ENCODE data around the gene ARPC5.

GRCh38 chr1:183571678-183572268, 63.8 kb downstream of the ARPC5 start:
- TF ChIP-seq, protein P1, sequence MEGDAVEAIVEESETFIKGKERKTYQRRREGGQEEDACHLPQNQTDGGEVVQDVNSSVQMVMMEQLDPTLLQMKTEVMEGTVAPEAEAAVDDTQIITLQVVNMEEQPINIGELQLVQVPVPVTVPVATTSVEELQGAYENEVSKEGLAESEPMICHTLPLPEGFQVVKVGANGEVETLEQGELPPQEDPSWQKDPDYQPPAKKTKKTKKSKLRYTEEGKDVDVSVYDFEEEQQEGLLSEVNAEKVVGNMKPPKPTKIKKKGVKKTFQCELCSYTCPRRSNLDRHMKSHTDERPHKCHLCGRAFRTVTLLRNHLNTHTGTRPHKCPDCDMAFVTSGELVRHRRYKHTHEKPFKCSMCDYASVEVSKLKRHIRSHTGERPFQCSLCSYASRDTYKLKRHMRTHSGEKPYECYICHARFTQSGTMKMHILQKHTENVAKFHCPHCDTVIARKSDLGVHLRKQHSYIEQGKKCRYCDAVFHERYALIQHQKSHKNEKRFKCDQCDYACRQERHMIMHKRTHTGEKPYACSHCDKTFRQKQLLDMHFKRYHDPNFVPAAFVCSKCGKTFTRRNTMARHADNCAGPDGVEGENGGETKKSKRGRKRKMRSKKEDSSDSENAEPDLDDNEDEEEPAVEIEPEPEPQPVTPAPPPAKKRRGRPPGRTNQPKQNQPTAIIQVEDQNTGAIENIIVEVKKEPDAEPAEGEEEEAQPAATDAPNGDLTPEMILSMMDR (conservative IDR thresholded peaks at IDR 0.05): no peak
- no peak for TF ChIP-seq ZFX (IDR thresholded peaks at IDR 0.05)

All from C4-2B (cell line).